LNCaP clone FGC (cell line): Measurements from ENCODE around the gene ACSS1.

ENCODE experiments used
- DNase-seq: peaks from one replicate; pipeline ENCODE4 v3.0.0-alpha.2; 2011; ENCODE audit warnings: low read depth
- H3K4me3 ChIP-seq: 2 replicates; pipeline ENCODE4 v1.5.1; 2011; ENCODE audit warnings: mild to moderate bottlenecking, low read depth, low read length, control low read depth
- TF ChIP-seq, protein P1 (sequence below): IDR thresholded peaks from 2 replicates; pipeline ENCODE4 v1.5.1; 2012; ENCODE audit warnings: mild to moderate bottlenecking; ENCODE audit not compliant: control insufficient read depth, insufficient read depth; ENCODE audit errors: extremely low read depth

The ACSS1 gene

DNA sequence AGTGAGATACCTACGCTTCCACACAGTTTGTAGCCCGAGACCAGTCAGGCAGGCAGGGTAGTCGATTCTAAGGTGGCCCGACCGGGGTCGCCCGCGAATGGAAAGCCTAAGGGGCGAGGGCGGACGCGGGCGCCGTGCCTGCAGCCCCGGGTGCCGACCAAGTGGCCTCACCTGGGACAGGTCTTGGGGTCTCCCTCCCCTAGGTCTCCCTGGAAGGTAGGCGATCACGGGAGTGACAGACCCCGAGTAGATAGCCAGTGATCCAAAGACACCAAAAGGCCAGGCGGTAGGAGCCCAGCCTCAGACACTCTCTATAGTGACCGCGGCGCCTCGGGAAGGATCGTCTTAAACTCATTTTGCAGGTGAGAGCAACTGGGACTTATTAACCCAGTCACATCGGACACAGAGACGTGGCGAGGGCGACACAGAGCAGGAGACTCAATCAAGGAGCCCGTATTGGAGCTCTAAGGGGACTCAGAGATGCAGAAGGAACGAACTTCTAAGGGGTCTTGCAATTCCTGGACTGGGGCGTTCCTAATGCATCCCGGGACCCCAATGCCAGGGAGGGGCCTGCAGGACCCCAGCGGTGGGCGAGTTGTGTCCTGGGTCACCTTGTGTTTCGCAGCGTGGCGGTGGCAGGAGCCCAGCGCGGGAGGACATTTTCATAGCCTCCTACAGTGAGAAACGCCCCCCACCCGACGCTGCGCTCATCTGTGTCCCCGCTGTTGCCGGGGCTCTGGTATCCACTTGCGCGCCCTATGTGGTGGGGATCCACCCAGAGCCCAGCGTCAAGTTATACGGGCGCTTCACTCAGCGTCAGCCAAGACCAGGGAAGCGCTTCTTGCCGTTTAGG is 26.1 kb upstream of the ACSS1 start:
- DNase-seq, result no peak
- TF ChIP-seq, protein P1, sequence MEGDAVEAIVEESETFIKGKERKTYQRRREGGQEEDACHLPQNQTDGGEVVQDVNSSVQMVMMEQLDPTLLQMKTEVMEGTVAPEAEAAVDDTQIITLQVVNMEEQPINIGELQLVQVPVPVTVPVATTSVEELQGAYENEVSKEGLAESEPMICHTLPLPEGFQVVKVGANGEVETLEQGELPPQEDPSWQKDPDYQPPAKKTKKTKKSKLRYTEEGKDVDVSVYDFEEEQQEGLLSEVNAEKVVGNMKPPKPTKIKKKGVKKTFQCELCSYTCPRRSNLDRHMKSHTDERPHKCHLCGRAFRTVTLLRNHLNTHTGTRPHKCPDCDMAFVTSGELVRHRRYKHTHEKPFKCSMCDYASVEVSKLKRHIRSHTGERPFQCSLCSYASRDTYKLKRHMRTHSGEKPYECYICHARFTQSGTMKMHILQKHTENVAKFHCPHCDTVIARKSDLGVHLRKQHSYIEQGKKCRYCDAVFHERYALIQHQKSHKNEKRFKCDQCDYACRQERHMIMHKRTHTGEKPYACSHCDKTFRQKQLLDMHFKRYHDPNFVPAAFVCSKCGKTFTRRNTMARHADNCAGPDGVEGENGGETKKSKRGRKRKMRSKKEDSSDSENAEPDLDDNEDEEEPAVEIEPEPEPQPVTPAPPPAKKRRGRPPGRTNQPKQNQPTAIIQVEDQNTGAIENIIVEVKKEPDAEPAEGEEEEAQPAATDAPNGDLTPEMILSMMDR, result no peak
- no peak overlapping the region for H3K4me3 ChIP-seq

DNA sequence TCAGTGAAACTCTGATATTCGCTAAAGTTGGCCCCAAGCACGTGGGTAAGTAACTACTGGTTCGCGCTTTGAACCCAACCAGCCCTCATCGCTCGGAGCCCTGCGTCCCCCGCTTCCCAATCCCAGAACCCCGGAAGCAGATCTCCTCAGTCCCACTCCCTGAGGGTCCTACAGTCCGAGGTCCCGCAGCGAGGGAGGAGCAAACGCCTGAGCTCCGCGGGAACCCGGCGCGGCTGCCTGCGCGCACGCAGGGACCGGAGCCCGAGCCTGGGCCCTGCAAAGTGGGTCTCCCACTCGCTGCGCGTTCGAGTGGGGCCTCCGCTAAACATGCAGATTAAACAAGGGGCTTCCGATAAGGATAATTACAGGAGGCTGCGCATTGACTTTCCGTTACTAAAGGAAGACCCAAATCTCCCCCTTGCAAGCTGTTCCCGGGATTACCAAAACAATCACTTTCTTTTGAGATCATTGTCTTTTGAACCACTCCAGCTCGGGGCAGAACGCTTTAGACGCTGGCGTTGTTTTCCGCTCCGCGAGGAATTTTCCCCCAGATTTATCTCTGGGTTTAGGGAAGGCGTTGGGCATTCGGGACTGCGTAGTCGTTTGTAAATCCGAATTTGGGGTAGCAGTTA is 25.3 kb upstream of the ACSS1 start:
- no peak overlapping the region for H3K4me3 ChIP-seq
- no peak for DNase-seq
- TF ChIP-seq, protein P1, result no peak

GRCh38 chr20:25082498-25082873 is 24.5 kb upstream of the ACSS1 start:
- DNase-seq, result no peak
- TF ChIP-seq, protein P1, result no peak

GRCh38 chr20:25081730-25082497 is 24.0 kb upstream of the ACSS1 start, which contains the start of gene VSX1:
Gene VSX1 (minus strand): TSS chr20:25082141. CDS start chr20:25082096, 45 bp downstream.
- no peak within 1 kb of the TSS for H3K4me3 ChIP-seq
- DNase-seq, result no peak
- TF ChIP-seq, protein P1, result no peak

More at GRCh38 chr20:25082498-25082873, 24.5 kb upstream of the ACSS1 start:
- H3K4me3 ChIP-seq, result no peak overlapping the region

- TF ChIP-seq, protein P1, result no peak
- no peak overlapping the region for H3K4me3 ChIP-seq
- no peak for DNase-seq
Observed at GRCh38 chr20:25081065-25081729, 23.3 kb upstream of the ACSS1 start.

- no peak overlapping the region for H3K4me3 ChIP-seq
- TF ChIP-seq, protein P1, result no peak
- DNase-seq, result no peak
Observed at GRCh38 chr20:25079171-25079570, 21.2 kb upstream of the ACSS1 start.
